ENCODE results near the gene MDFI. TPM values are rescaled to one million over a fixed set of nuclear protein-coding genes. Genes with fewer than 3 reads are reported as not detected.

MDFI gene
- total RNA-seq, 1 donor from 2014 or later, result 94.5 TPM

DNA sequence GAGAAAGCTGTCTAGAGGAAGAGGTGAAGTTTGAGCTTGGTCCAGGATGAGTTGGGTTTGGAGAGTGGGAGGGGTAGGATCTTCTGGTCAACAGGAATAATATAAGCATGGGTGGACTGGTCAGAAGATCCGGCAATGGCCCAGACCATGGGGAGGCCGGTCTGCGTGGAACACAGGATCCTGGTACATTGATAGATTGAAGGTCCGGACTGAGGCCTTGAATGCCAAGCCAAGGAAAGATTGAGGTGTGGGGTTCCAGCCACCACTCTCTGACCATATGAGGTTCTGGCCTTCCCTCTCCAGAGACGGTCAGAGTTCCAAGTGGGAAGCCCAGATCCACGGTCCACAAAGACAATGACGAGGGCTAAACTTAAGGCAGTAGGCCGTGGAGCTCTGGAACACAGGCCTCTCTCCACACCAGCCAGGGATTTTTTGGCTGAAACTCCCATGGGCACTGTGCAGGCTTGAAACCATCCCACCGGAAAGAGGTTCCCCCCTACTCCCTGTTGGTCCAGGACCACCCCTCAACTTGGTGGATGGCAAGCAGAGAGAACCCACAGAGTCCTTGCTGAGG, 3.2 kb downstream of the MDFI start:
- peak overlapping the region; percentile 66 for H3K4me3 Mint-ChIP-seq
- H3K9me3 Mint-ChIP-seq, result no peaks in the 10 kb centered on the region
- peak overlapping the region; percentile 78 for H3K27ac Mint-ChIP-seq
- DNase-seq (ENCODE audit: extremely low spot score, unreplicated experiment), result no peak
- H3K27me3 Mint-ChIP-seq, result peaks cover 28% of the 10 kb centered on the region
- peaks cover 16% of the 10 kb centered on the region for H3K36me3 Mint-ChIP-seq
- TF ChIP-seq CTCF (conservative IDR thresholded peaks at IDR 0.05), result no peak
- H3K4me1 Mint-ChIP-seq (ENCODE audit: unreplicated experiment), result peaks cover 52% of the 10 kb centered on the region

DNA sequence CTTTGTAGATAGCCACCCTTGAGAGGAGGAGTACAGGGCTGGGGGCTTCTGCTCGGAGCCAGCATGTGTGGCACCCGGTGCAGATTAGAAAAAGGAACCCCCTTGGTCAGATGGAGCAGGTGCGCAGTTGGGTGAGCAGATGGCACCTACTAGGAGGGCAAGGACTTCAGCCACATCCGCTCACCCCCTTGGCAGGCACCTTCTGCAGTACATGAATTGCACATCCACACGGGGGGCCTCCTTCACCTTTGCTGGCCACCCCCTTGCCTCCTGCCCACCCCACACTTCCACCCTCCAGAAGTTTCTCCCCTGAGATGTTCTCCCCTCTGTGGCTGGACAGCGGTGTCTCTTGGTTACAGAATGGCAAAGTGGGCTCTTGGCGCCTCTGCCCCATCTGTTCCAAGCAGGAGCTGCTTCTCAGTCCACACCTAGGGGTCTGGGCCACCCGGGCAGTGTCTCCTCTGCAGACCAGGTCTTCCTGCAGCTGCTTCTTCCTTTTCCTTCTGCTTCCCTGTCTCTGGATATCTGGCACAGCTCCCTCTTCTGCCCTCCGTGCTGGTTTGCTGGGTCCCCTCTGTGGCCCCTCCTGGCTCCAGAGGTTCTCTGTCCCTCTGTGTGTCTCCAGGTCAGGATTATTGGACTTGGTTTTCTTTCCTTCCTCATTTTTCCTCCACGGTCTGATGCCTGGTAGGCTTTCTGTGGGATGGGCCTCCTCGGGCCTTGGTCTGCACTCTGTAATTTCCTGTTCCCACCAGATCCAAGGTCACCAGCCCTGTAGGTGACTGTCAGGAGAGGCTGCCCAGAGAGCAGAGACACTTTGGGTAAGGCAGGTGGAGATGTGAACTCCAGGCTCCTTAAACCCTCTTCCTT, 4.1 kb downstream of the MDFI start:
- no peaks in the 10 kb centered on the region for H3K9me3 Mint-ChIP-seq
- H3K36me3 Mint-ChIP-seq, result peaks cover 16% of the 10 kb centered on the region
- DNase-seq (ENCODE audit: extremely low spot score, unreplicated experiment), result no peak
- peak overlapping the region; percentile 35 for H3K4me3 Mint-ChIP-seq
- no peak for TF ChIP-seq CTCF (conservative IDR thresholded peaks at IDR 0.05)
- H3K27ac Mint-ChIP-seq, result no peak overlapping the region
- peaks cover 25% of the 10 kb centered on the region for H3K27me3 Mint-ChIP-seq
- peaks cover 48% of the 10 kb centered on the region for H3K4me1 Mint-ChIP-seq (ENCODE audit: unreplicated experiment)

DNA sequence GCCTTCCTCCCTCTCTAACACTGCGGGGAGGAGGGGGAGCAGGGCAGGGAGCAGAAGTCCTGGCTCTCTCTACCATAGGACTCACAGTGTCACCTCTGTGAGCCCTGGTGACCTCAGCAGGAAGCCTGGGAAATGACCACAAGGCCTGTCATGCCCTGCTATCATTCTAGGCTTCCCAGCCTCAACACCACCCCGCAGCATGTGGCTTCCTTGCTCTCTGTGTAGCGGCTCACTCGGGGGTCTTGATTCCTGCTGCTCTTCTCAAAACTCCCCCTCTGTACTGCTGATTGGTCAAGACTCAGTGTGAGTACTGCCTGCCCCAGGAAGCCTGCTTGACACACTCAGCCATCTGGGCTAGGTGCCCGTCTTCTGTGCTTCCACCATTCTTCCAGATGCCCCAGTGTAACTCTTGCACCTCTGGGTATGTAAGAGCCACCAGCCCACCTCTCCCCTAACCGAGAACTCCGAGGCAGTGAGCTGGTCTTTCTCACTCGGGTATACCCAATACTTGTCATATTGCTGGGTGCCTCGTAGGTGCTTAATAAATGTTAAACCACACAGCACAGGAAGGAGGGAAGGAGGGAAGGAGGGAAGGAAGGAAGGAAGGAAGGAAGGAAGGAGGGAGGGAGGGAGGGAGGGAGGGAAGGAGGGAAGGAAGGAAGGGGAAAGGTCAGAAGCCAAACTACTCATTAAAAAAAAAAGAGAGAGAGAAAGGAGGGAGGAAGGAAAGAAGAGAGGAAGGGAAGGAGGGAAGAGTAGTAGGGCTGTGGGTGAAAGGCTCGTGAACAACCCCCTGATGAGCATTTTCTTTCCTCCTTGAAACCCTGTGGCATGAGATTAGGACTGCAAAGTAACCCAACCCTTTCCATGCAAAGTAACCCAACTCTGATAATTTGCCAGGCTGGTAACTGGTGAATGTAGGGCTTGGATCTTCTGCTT, 5.0 kb downstream of the MDFI start:
- Mint-ChIP-seq H3K27me3 (peaks cover 20% of the 10 kb centered on the region), H3K4me3 (peak overlapping the region; percentile 74), H3K36me3 (peaks cover 18% of the 10 kb centered on the region), H3K27ac (no peak overlapping the region), H3K4me1 (ENCODE audit: unreplicated experiment) (peaks cover 51% of the 10 kb centered on the region), H3K9me3 (no peaks in the 10 kb centered on the region)
- TF ChIP-seq CTCF (conservative IDR thresholded peaks at IDR 0.05), result no peak
- DNase-seq (ENCODE audit: extremely low spot score, unreplicated experiment), result no peak

DNA sequence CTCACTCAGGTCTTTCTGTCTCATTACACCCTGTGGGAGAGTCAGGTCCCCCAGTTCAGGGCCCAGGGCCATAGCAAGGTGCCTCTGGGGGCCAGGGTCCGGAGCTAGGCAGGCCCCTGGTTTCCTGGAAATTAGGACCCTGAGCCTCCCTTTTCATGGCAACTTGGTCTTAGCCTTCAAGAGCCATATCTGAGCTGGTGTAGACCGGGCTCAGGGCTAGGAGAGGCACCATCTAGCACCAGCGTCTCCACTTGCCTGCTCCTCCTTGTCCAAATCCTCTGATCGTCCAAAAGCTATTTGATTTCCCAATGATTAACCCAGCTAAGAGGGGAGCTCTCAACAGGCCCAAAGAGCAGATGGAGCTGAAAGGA, 5.6 kb downstream of the MDFI start:
- no peak for DNase-seq (ENCODE audit: extremely low spot score, unreplicated experiment)
- TF ChIP-seq CTCF (conservative IDR thresholded peaks at IDR 0.05), result no peak
- Mint-ChIP-seq H3K9me3 (no peaks in the 10 kb centered on the region), H3K27ac (no peak overlapping the region), H3K36me3 (peaks cover 19% of the 10 kb centered on the region), H3K4me3 (peak overlapping the region; percentile 74), H3K27me3 (peaks cover 19% of the 10 kb centered on the region), H3K4me1 (ENCODE audit: unreplicated experiment) (peaks cover 55% of the 10 kb centered on the region)

DNA sequence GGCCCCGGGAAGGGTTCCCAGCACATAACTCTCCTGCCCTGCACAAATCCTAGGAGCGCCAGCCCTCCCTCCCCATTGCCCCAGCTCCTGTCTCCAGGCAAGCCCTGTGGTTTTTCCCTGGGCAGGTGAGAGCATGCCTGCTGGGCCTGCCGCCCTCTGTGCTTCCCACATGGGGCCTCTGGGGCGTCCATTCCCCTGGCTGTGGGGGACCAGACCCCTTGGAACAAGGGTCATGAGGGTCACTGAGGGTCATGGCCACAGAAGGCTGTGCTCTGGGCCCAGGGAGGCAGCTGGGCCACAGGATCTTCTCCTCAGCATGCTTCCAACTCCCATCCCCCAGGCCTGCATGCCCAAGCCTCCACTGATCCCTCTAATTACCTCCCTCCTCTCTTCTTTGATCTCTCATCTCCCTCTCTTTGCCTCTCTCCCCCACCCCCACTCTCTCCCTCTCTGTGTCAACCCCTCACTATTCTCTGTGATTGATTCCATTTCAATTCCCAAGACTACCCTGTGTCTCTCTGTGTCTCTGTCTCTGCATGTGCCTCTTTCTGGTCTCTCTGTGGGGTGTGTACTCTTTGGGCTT, 6.1 kb downstream of the MDFI start:
- no peaks in the 10 kb centered on the region for H3K9me3 Mint-ChIP-seq
- DNase-seq (ENCODE audit: extremely low spot score, unreplicated experiment), result no peak
- peaks cover 19% of the 10 kb centered on the region for H3K36me3 Mint-ChIP-seq
- peaks cover 53% of the 10 kb centered on the region for H3K4me1 Mint-ChIP-seq (ENCODE audit: unreplicated experiment)
- TF ChIP-seq CTCF (conservative IDR thresholded peaks at IDR 0.05), result no peak
- no peak overlapping the region for H3K27ac Mint-ChIP-seq
- H3K4me3 Mint-ChIP-seq, result peak overlapping the region; percentile 74
- peaks cover 14% of the 10 kb centered on the region for H3K27me3 Mint-ChIP-seq
